Measurements from ENCODE around the gene CDH13.

CDH13 gene

DNA sequence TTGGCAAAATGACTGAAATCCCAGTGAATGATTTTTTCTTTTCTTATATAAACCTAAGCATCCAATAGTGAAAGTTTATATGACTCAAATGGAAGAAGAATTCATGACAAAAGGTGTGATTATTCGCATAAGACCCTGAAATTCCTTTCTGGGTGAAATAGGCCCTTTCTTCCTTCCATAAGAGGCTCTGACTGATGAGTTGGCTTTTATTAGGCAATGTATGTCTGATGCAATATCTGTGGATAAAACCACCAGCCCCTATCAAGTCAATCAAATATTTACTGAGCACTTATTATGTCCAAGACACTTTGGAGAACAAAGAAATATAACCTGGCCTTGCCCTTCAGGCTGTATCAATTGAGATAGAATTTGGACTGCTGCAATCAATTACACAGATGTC is 316.6 kb downstream of the CDH13 start:
- no peak for DNase-seq (ENCODE audit: low read depth in 2 of 2)

DNA sequence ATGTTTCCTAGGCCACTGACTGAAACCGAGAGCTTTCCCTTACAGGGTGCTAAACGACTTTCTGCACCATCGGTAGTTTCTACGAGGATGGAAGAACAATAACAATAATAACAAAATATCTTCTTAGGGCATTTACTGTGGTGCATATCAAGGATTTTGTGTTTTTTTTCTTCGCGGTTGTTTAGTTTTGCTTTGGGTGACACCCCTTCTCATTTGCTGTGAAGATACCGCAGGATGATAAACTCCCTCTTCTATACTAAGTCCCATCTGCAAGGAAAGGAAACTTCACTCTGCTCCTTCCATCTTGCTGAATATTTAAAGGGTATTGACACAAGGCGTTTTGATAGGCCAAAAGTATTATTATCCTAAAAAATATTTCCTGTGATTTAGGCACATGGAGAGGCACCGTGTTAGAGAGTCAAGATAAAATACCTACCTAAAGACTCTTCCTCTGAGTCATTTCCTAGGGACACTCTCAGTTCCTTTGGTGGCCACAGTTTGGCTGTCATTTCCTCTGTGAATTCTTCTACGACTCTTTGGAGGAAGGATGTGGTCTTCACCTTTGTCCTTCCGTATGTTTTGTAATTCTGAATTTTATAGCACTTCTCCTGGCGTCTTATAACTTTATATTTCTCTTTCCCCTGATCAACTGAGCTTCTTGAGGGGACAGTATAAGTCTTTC is 318.8 kb downstream of the CDH13 start:
- DNase-seq (ENCODE audit: low read depth in 2 of 2): no peak

DNA sequence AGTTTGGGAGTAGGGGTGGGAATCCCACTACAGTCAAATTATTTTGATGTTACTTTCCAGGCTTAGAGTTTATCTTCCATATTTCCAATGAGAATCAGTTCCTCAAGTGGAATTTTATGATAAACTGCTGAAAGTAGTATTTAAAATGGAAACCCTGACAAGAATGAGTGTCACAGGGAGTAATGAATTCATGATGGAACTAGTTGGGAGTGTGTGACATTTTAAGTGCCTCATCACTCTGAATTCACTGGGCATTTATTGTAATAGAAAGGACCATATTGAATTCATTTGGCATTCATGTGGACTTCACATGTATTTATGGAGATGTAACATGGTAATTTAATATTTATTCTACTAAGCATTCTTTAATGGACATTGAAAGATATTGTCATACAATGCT is 320.9 kb downstream of the CDH13 start:
- no peak for DNase-seq (ENCODE audit: low read depth in 2 of 2)

DNA sequence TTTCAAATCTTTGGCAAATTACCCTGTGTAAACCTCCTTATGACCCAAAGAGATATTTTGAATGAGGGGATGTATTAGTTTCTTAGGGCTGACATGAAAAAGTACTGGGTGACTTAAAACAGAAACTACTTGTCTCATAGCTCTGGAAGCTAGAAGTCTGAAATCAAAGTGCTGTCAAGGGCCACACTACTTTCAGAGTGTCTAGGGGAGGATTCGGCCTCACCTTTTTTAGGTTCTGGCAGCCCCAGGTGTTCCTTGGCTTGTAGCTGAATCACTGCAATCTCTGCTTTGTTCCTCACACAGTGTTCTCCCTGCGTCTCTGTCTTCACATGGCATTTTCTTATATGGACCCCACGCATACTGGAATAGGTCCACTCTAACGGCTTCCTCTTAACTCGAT is 322.2 kb downstream of the CDH13 start:
- no peak for DNase-seq (ENCODE audit: low read depth in 2 of 2)

DNA sequence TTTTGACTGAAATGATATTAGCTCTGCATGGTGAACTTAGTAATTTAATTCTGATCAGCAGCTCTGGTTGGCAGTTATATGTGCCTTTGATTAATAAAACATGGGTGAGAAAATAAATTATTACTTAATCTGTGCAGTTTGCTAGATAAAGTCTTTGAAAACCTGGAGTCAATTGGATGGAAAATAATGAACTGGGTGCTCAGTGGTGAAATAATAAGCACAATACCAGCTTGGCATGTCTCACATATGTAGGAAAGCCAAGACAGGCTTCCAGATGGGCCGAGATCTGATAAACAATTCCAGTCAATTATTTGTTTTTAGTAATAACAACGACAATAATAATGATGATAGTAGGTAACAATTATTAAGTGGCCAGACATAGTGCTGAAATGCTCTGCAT is 326.7 kb downstream of the CDH13 start:
- DNase-seq (ENCODE audit: low read depth in 2 of 2): no peak

DNA sequence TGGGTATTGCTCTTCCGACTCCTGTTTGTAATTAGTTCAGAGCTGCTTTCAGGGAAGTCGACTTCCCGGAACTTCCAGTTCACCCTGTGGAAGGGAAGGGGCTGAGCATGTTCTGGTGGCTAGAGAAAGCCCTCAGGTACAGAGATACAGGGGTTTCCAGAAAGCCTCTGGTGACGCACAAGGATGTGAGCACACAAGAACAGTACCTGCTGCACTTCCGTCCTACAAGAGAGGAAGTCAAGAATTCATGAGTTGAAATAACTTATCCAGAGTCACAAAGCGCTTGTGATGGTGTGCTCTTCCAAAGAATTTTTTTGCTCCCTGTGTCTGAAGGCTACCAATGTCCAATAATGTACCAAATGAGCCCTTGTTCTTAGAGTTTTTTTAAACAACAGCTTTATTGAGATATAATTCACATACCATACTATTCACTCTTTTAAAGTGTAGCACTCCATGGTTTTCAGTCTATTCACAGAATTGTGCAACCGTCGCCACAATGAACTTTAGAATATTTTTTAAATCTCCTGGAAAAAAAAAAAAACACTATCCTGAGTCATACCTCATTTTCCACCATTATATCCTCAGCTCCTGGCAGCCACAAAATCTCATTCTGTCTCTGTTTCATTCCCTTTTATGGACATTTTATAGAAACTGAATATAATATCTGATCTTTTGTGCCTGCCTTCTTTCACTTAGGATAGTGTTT is 327.6 kb downstream of the CDH13 start:
- DNase-seq (ENCODE audit: low read depth in 2 of 2): peak; percentile 45 to 55

DNA sequence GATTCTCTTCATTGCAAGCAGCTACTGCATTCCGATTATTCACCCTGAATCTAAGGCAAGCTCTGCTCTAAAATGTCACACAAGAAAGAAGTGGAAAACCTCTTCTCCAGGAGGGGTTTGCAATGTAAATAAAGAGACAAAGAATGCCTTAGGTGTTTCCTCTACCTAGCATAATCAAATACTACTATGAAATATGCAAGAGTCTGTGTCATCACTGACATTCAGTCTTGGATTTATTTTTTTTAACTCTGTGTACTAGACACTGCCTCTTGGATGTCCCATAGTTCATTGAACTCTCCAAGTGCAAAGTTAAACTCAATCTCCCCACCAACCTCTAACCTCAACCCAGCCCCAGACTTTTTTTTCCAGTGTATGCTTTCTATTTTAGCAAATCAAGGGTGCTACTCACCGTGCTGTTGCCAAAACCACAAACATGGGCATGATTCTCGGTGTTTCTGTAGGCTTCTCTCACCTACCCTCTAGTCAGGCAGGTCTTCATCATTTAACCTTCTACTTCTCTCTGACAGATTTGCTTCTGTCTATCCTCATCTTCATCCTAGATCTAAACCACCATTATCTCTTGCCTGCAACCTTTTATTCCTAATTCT is 329.1 kb downstream of the CDH13 start:
- no peak for DNase-seq (ENCODE audit: low read depth in 2 of 2)

DNA sequence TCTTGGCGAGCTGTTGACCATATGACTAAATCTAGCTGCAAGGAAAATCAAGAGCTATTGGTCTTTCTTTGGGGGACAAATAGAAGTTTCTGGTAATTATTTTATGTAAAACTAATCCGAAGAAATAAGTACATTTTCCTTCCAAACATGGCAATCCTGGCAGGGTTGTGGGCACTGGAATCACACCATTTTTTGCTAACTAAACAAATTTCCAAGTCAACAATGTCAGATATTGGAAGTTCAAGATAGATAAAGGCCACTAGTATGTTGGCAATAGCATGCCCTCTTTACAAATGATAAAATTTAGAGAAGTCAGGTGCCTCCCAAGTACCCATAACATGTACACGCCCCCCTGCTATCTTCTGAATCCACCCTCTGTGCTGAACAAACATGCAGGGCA is 330.4 kb downstream of the CDH13 start:
- no peak for DNase-seq (ENCODE audit: low read depth in 2 of 2)

DNA sequence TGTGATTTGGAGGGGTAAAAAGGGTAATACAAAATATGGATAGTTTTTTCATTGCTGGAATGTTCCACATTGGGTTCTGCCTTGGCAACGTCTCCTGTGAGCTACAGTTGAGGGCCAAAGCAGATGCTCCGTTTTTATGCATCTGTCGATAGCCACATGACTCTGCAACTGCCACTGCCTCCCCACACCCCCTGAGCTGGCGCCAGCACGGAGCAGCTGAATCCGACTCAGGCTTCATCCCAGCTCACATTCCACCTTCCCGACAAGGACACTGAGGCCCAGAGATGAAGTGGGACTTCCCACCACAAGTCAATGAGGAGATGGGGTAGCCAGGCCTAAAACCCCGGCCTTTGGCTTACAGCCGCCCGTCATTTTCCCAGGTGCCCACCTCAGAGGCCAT is 334.1 kb downstream of the CDH13 start:
- DNase-seq (ENCODE audit: low read depth in 2 of 2): no peak

DNA sequence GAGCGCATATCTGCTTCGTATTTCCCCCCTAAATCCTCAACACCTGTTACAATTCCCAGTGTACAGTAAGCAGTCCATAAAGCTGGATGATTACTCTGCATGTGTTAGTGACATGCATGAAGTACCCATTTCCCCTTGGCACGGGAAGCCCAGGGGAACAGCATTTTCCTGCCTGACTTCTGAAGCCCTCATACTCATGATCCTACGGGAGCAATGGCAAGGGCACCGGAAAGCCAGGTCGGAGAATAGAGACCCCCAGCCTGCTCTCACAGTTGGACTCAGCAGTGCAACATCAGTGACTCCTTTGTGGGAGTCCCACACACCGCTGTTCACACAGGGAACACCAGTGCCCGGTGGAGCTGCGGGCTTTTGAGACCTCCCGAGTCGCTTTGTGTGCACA is 336.9 kb downstream of the CDH13 start:
- DNase-seq (ENCODE audit: low read depth in 2 of 2): no peak

DNA sequence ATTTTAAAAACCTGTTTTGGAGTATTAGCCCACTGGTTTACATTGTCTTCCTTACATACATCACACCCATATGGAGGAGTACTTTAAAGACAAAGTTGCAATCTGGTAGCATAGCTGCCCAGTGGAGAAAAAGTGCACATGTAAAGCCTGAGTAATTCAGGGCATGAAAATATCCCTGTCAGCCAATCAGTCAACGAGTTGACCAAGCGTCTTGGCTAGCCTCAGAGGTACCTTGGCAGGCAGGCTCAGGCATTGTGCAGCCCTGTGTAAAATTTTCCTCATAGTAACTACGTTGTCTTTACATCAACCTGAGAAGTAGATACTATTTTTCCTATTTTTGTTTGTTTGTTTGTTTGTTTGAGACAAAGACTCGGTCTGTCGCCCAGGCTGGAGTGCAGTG is 339.0 kb downstream of the CDH13 start:
- no peak for DNase-seq (ENCODE audit: low read depth in 2 of 2)

DNA sequence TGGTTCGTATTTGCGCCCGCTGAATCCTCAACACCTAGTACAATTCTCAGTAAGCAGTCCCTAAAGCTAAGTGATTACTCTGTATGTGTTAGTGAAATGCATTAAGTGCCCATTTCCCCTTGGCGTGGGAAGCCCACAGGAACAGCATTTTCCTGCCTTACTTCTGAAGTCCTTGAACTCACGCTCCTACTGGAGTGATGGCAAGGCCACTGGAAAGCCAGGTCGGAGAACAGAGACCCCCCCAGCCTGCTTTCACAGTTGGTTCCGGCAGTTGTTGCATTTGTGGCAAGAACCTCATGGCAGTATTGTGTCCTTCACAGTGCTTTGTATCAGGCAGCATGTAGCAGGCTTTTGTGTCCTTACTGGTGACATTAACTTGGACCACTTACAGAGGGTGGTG is 340.7 kb downstream of the CDH13 start:
- no peak for DNase-seq (ENCODE audit: low read depth in 2 of 2)

DNA sequence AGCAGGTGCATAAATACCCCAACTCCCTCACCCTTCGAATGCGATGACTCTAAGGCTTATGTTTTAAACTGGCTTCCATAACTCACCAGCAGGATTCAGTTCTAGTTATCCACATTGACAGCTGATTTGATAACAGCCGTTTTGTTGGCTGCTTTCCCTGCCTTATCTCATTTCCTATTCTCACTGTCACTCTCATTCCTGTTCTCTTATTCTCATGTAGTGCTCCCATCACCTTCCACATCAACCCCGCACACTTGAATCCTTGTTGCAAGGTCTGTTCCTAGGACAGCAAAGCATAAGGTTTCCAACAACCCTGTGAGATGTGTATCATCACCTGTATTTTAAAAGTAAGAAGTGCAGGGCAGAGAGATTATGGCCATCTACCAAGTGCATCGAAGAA is 344.4 kb downstream of the CDH13 start:
- DNase-seq (ENCODE audit: low read depth in 2 of 2): no peak

DNA sequence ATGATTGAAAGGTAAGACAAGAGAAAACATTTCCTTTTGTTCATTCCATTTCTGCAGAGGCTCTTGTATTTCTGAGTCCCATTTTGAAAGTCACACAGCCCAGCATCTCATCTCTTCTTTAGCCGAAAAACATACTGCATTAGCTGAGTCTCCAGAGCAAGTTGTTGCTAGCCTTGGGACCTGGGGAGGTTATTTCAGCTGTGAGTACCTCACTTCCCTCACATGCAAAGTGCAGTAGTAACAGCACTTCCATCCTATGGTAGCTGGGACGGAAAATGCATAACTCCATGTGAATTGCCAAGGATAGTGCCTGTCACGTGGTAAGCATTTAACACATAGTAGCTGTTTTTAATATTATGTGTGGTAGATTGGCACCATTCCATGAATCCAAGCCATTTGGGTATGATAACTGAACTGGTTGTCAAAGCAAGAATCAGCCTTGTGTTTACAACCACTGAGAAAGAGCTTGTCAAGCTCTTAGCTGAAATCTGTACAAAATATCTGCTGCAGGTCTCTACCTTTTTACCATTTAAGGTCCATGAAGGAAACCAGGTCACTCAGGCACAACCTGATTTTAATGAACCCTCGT is 345.7 kb downstream of the CDH13 start:
- no peak for DNase-seq (ENCODE audit: low read depth in 2 of 2)

DNA sequence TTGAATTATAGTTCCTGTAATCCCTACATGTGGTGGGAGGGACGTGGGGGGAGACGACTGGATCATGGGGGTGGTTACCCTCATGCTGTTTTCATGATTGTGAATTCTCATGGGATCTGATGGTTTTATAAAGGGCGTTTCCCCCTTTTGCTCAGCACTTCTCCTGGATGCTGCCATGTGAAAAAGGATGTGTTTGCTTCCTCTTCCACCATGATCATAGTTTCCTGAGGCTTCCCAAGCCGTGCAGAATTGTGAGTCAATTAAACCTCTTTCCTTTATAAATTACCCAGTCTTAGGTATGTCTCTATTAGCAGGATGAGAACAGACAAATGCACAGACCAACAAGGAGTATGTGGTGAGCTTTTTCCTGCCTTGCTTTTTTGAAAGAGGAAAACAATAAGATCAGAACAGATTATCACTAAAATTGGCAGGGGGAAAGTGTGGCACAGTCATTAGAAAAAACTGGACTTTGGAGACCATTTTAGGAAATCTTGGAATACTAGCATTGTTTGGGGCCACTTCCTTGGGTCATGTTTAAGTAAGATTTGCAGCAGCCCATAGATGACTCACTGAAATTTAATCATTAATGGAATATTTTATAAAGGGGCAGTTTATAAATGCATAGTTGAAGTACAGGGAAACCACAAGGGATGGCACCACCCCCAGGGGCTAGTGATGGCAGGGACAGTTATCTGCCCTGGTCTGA is 352.8 kb downstream of the CDH13 start:
- DNase-seq (ENCODE audit: low read depth in 2 of 2): no peak

DNA sequence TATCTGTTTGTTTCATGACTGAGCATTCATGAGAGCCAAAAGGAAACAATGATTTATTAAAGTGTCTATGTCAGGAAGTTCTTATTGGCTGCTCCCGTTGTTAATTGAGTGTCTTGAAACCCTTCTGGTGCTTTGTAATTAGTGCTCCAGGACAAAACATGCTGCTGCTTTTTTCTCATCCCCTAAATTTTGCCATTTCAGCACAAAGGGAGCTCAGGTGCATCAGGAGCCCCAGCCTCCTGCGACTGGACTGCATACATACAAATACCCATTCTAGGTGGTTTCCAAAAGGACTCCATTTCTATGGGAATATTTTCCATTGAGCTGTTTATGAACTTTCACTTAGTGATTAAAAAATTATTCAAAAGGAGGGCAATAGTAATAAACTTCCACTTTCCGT is 354.0 kb downstream of the CDH13 start:
- DNase-seq (ENCODE audit: low read depth in 2 of 2): no peak

DNA sequence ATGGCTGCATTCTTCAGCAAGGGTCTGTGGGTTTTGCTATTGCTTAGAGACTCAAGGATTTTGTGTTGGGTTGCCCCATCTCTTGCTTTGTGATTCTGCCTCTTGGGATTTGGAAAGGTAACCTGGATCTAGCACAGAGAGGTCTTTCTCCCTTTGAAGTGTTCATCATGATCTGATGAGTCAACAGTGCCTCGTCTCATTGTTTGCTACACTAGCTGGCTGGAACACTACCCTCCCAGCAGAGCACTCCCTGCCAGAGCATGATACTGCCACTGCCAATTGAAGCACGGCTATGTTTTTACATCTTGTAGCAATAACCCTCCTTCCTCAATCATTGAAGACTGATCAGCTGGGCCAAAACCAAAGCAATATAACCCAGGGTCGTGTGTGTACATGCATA is 361.0 kb downstream of the CDH13 start:
- no peak for DNase-seq (ENCODE audit: low read depth in 2 of 2)

DNA sequence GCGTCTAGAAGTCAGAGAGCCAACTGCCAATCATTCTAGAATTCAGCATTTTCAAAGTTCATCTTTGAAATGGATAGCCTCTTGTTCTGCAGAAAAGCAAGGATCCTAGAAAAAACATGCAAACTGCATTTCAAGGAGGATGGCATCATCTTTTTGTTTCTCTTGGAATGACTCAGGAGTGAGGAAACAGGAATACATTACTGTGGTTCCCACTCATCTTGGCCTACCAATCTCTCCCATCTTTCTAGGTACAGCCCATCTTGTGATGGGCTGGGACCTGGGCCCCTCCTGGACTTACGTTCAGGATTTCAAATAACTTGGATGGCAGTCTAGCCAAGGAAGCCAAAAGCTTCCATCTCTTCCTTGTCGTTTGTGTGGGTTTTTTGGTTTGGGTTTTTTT is 363.4 kb downstream of the CDH13 start:
- peak; percentile 10 to 14 for DNase-seq (ENCODE audit: low read depth in 2 of 2)

DNA sequence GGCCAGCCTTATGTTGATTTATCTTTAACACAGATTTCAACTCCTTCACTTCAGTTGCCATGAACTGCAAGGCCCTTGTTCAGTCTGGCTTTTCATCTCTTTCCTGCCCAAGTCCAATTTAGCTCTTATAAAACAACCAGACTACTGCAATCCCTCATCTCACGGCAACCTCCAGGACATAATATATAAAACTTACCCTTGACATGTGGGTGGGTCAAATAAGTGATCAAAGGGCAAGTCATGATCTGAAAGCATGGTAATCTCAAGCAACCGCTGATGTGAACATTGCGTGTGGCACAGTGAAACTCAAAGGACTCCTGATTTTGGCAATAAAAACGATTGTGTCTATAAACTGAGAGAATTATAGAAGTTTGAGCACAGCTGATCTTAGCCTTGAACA is 364.6 kb downstream of the CDH13 start:
- DNase-seq (ENCODE audit: low read depth in 2 of 2): no peak

DNA sequence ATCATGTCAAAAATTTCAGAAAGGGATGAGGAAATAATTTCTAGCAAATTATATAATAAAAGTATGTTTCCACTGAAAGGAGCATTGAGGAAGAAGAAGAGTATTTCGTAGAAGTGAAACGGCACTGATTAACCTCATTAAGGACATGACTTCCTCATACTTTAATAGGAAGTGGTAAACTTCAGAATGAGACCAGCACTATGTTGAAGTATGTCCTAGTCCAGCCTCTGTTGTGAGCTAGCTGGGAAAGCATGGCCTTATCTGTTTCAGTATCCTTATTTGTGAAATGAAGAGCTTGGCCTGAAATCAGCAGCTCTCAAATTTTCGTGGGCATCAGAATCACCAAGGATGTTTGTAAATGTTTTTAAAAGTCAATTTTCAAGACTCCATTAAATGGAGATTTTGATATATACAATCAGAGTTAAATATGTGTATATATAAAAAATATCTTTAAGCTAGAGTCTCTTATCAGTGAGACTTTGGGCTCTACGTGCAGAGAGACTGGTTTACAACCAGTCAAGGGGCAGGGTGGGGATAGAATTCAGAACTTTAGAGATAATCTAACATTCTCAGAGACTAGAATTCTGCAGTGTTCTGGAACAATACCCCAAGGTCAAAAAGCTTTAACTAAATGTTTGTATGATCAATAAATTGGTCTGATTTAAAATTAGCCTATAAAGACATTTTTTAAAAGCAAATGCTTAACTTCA is 365.4 kb downstream of the CDH13 start:
- DNase-seq (ENCODE audit: low read depth in 2 of 2): no peak

DNA sequence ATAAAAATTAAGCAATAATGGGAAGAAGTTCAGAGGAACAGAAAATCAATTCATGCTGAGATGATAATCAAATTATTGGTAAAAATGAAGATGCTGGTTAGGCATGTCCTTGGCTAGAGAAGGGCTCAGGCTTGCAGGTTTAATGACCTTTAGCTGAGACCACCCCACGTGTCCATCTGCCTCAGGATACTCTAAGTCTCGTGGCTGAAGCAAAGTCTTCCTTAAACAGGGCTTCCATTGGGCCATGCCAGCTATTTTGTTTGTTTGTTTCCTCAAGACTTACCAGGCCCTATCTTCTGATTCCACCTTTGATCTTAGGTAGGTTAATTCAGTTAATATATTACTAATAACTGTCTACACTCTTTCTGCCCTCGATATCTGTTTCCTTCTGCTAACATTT is 366.0 kb downstream of the CDH13 start:
- no peak for DNase-seq (ENCODE audit: low read depth in 2 of 2)

DNA sequence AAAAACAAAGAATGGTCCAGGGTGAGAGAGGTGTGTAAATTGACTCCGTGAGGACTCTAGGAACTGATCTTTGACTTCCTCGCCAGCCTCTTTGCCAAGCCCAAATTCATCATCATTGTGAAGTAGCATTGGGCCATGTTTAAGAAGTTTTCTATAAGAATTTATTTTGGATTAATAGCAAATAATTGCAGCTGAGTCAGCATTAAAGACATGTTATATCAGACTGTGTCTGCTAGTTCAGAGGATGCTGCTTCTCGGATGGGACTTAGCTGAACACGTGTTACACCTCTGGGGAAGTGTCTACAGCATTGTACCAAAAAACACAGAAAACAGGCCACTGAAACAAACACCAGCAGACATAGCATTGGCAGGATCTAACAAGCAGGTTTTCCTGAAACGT is 366.6 kb downstream of the CDH13 start:
- no peak for DNase-seq (ENCODE audit: low read depth in 2 of 2)

Data from fibroblast of skin of left quadriceps (primary cell).